Nephron (organoid): ENCODE data around the gene HOXD10.
A peak's percentile ranks its signal among the peaks of the same experiment; 100 is the strongest.

Experiments used
- H3K27ac Mint-ChIP-seq, 3 experiments: 2 replicates each; pipeline ENCODE4 v1.8.0; 2020; ENCODE audit warnings: mixed read lengths in 3 of 3, mild to moderate bottlenecking in 2 of 3, moderate library complexity in 1 of 3
- H3K27me3 Mint-ChIP-seq: 2 replicates; pipeline ENCODE4 v1.8.0; 2021; ENCODE audit warnings: low read depth, mild to moderate bottlenecking, moderate library complexity, mixed read lengths
- H3K36me3 Mint-ChIP-seq: 2 replicates; pipeline ENCODE4 v1.8.0; 2020; ENCODE audit warnings: low read depth, mixed read lengths
- H3K4me1 Mint-ChIP-seq: 2 replicates; pipeline ENCODE4 v1.8.0; 2020; ENCODE audit warnings: mixed read lengths
- H3K4me3 Mint-ChIP-seq, 3 experiments: 2 replicates each; pipeline ENCODE4 v1.8.0; 2020; ENCODE audit warnings: mild to moderate bottlenecking in 3 of 3, mixed read lengths in 3 of 3, moderate library complexity in 2 of 3
- H3K9me3 Mint-ChIP-seq: 2 replicates; pipeline ENCODE4 v1.8.0; 2020; ENCODE audit warnings: mixed read lengths
- TF ChIP-seq, protein P1 (sequence below), 3 experiments: fragments of 200-600 bp; sonication (generic); IDR thresholded peaks; one replicate each; pipeline ENCODE4 v1.5.0; 2021; ENCODE audit warnings: antibody characterized with exemption in 3 of 3; ENCODE audit not compliant: unreplicated experiment in 3 of 3

Gene HOXD10

GRCh38 chr2:176151442-176152287 lies 35.1 kb downstream of the HOXD10 start, which contains the start of gene HOXD4:
HOXD4 (plus strand) TSS chr2:176151550; CDS start chr2:176151634, 84 bp downstream.
- peak within 1 kb of the TSS; percentile 95 to 99 (median 97) for H3K27ac Mint-ChIP-seq
- peaks cover 85% of the 10 kb centered on the region for H3K4me1 Mint-ChIP-seq
- peak within 1 kb of the TSS; percentile 84 to 96 (median 94) for H3K4me3 Mint-ChIP-seq
- H3K27me3 Mint-ChIP-seq = no peaks in the 10 kb centered on the region
- peaks cover 84% of the 10 kb centered on the region for H3K36me3 Mint-ChIP-seq
- TF ChIP-seq, protein P1, sequence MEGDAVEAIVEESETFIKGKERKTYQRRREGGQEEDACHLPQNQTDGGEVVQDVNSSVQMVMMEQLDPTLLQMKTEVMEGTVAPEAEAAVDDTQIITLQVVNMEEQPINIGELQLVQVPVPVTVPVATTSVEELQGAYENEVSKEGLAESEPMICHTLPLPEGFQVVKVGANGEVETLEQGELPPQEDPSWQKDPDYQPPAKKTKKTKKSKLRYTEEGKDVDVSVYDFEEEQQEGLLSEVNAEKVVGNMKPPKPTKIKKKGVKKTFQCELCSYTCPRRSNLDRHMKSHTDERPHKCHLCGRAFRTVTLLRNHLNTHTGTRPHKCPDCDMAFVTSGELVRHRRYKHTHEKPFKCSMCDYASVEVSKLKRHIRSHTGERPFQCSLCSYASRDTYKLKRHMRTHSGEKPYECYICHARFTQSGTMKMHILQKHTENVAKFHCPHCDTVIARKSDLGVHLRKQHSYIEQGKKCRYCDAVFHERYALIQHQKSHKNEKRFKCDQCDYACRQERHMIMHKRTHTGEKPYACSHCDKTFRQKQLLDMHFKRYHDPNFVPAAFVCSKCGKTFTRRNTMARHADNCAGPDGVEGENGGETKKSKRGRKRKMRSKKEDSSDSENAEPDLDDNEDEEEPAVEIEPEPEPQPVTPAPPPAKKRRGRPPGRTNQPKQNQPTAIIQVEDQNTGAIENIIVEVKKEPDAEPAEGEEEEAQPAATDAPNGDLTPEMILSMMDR (IDR thresholded peaks at IDR 0.05; ENCODE audit: unreplicated experiment in 3 of 3) = no peak
- H3K9me3 Mint-ChIP-seq = no peaks in the 10 kb centered on the region

DNA sequence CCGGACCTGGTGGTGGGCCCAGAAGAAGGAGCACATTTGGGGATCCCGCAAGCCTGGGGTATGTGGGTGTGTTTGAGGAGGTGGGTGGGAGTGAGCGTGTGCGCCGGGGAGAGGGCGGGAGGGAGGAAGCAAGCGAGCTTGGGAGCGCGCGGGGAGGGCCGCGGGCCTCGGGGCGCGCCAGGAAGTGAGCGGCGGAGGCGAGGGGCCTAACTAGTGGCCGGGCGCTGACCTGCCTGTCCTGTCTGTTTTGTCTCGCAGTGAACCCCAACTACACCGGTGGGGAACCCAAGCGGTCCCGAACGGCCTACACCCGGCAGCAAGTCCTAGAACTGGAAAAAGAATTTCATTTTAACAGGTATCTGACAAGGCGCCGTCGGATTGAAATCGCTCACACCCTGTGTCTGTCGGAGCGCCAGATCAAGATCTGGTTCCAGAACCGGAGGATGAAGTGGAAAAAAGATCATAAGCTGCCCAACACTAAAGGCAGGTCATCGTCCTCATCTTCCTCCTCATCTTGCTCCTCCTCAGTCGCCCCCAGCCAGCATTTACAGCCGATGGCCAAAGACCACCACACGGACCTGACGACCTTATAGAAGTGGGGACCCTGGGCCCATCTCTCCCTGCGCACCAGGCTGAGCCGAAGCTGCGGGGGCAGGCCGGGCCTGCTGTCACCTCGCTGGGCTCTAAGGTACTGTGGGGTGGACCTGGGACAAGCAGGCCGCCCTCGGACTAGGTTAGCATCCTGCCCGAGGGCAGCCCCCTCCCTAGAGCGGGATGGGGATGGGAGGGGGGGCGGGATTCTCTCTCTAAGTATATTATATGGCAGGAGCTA lies 36.0 kb downstream of the HOXD10 start:
- no peaks in the 10 kb centered on the region for H3K9me3 Mint-ChIP-seq
- H3K4me3 Mint-ChIP-seq = peak overlapping the region; percentile 81 to 84 (median 83)
- peak overlapping the region; percentile 95 to 99 (median 96) for H3K27ac Mint-ChIP-seq
- H3K4me1 Mint-ChIP-seq = peaks cover 80% of the 10 kb centered on the region
- no peaks in the 10 kb centered on the region for H3K27me3 Mint-ChIP-seq
- TF ChIP-seq, protein P1 (IDR thresholded peaks at IDR 0.05; ENCODE audit: unreplicated experiment in 3 of 3) = no peak
- peaks cover 76% of the 10 kb centered on the region for H3K36me3 Mint-ChIP-seq

DNA sequence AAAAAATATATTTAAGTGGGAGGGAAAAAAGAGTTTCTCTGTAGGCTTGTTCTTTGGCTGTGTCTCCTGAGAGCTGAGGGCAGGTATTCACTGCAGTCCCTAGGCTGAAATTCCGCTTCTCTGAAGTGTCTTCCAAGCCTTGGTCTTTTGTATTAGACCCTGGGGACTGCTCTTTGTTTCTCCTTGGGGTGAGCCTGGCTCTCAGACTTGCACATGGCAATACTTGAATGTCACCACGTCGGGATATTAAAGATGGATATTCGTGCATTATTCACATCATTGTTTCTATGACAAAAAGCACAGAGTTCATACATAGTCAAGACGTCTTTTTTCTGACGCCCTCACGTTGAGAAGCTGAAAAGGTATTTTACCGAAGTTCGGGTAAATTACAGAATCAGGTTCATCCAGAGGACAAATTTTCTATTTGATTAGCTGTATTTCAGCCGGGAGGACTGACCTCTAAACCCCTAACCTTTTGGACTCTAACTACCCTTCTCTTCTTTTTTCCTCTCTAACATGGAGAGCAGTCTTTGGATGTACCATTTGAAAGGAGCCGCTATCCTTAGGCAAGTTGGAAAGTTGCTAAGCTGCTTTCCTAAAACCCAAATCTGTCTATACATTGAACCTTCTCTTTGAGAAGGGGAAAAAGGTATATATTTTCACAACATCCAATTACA lies 38.1 kb downstream of the HOXD10 start:
- peak overlapping the region; percentile 81 to 84 (median 83) for H3K4me3 Mint-ChIP-seq
- H3K9me3 Mint-ChIP-seq = no peaks in the 10 kb centered on the region
- peak overlapping the region; percentile 95 to 99 (median 96) for H3K27ac Mint-ChIP-seq
- H3K27me3 Mint-ChIP-seq = peaks cover 4% of the 10 kb centered on the region
- TF ChIP-seq, protein P1 (IDR thresholded peaks at IDR 0.05; ENCODE audit: unreplicated experiment in 3 of 3) = no peak
- H3K4me1 Mint-ChIP-seq = peaks cover 70% of the 10 kb centered on the region
- H3K36me3 Mint-ChIP-seq = peaks cover 58% of the 10 kb centered on the region

GRCh38 chr2:176155356-176156044 lies 38.9 kb downstream of the HOXD10 start:
- no peaks in the 10 kb centered on the region for H3K9me3 Mint-ChIP-seq
- peaks cover 50% of the 10 kb centered on the region for H3K36me3 Mint-ChIP-seq
- peak overlapping the region; percentile 95 to 99 (median 96) for H3K27ac Mint-ChIP-seq
- peaks cover 4% of the 10 kb centered on the region for H3K27me3 Mint-ChIP-seq
- TF ChIP-seq, protein P1 (IDR thresholded peaks at IDR 0.05; ENCODE audit: unreplicated experiment in 3 of 3) = no peak
- H3K4me1 Mint-ChIP-seq = peaks cover 65% of the 10 kb centered on the region
- H3K4me3 Mint-ChIP-seq = peak overlapping the region; percentile 81 to 84 (median 83)

- peaks cover 11% of the 10 kb centered on the region for H3K27me3 Mint-ChIP-seq
- peaks cover 63% of the 10 kb centered on the region for H3K4me1 Mint-ChIP-seq
- peaks cover 45% of the 10 kb centered on the region for H3K36me3 Mint-ChIP-seq
- peak overlapping the region; percentile 80 to 85 (median 81) for H3K4me3 Mint-ChIP-seq
- no peaks in the 10 kb centered on the region for H3K9me3 Mint-ChIP-seq
- peak overlapping the region; percentile 95 to 99 (median 96) for H3K27ac Mint-ChIP-seq
- TF ChIP-seq, protein P1 (IDR thresholded peaks at IDR 0.05; ENCODE audit: unreplicated experiment in 3 of 3) = no peak
Observed at GRCh38 chr2:176156301-176156806, 39.8 kb downstream of the HOXD10 start.
